Vagina (tissue), 2 donors: Measurements from ENCODE around the gene BMPR1A.

Source experiments
- CTCF ChIP-seq, 3 experiments: fragments of 450-650 bp in 2 of 3; fragments of 200-600 bp in 1 of 3; sonication (generic) in 1 of 3; IDR thresholded peaks; one replicate each; pipeline ENCODE4 v1.5.1; 2017 to 2019; ENCODE audit warnings: antibody characterized with exemption in 3 of 3, mild to moderate bottlenecking in 2 of 3, moderate library complexity in 2 of 3
- POLR2A ChIP-seq, 2 donors: fragments of 450-650 bp; IDR thresholded peaks; one replicate each; pipeline ENCODE4 v1.6.1; 2017; ENCODE audit warnings: antibody characterized with exemption in 2 of 2, mild to moderate bottlenecking in 2 of 2, moderate library complexity in 2 of 2
- POLR2AphosphoS5 ChIP-seq, 2 donors: sonication (generic); formaldehyde crosslinking; IDR thresholded peaks; one replicate each; pipeline ENCODE4 v1.9.0; 2017; ENCODE audit warnings: antibody characterized with exemption in 2 of 2, mild to moderate bottlenecking in 2 of 2, low read depth in 1 of 2; ENCODE audit not compliant: insufficient read depth in 1 of 2

GRCh38 chr10:86972613-86973380, 216.4 kb downstream of the BMPR1A start:
- TF ChIP-seq CTCF (IDR thresholded peaks at IDR 0.05) = no peak
- TF ChIP-seq POLR2A (IDR thresholded peaks at IDR 0.05) = no peak
- no peak for TF ChIP-seq POLR2AphosphoS5 (IDR thresholded peaks at IDR 0.05; ENCODE audit: insufficient read depth in 1 of 2, low read depth in 1 of 2)
